GM19193 (cell line): Measurements from ENCODE around the gene UNK.

ENCODE experiments used
- POLR2A ChIP-seq: IDR thresholded peaks from 4 replicates; pipeline ENCODE4 v1.6.1; 2011; ENCODE audit not compliant: insufficient read depth, insufficient read length; ENCODE audit errors: extremely low read depth

The UNK gene

GRCh38 chr17:75784473-75785015 lies at the start of gene UNK:
Gene UNK, plus strand, starts transcription at chr17:75784806. Its CDS starts 75 bp downstream, at chr17:75784881.
- TF ChIP-seq POLR2A, result no peak

GRCh38 chr17:75736173-75736835 lies 48.3 kb upstream of the UNK start:
- no peak for TF ChIP-seq POLR2A

- no peak for TF ChIP-seq POLR2A
Measured at GRCh38 chr17:75737133-75737962, 47.3 kb upstream of the UNK start.

GRCh38 chr17:75738218-75738802 lies 46.3 kb upstream of the UNK start:
- no peak for TF ChIP-seq POLR2A

- TF ChIP-seq POLR2A, result no peak
Measured at GRCh38 chr17:75739174-75739573, 45.4 kb upstream of the UNK start.

- no peak for TF ChIP-seq POLR2A
Measured at GRCh38 chr17:75739801-75740200, 44.8 kb upstream of the UNK start.

- no peak for TF ChIP-seq POLR2A
Measured at GRCh38 chr17:75740215-75740614, 44.4 kb upstream of the UNK start.

GRCh38 chr17:75740631-75741077 lies 44.0 kb upstream of the UNK start:
- TF ChIP-seq POLR2A, result no peak

GRCh38 chr17:75742337-75742736 lies 42.3 kb upstream of the UNK start:
- TF ChIP-seq POLR2A, result no peak

GRCh38 chr17:75743625-75744206 lies 40.9 kb upstream of the UNK start:
- no peak for TF ChIP-seq POLR2A

GRCh38 chr17:75748706-75749105 lies 35.9 kb upstream of the UNK start:
- TF ChIP-seq POLR2A, result no peak

- no peak for TF ChIP-seq POLR2A
Measured at GRCh38 chr17:75749545-75750389, 34.8 kb upstream of the UNK start.

GRCh38 chr17:75750661-75751423 lies 33.8 kb upstream of the UNK start:
- TF ChIP-seq POLR2A, result no peak
